ENCODE data around the gene GPR183. TPM values are rescaled to one million over a fixed set of nuclear protein-coding genes. Genes with fewer than 3 reads are reported as not detected.

GPR183 gene
- total RNA-seq, 1 experiment from 2014 or later: 0.30 TPM

DNA sequence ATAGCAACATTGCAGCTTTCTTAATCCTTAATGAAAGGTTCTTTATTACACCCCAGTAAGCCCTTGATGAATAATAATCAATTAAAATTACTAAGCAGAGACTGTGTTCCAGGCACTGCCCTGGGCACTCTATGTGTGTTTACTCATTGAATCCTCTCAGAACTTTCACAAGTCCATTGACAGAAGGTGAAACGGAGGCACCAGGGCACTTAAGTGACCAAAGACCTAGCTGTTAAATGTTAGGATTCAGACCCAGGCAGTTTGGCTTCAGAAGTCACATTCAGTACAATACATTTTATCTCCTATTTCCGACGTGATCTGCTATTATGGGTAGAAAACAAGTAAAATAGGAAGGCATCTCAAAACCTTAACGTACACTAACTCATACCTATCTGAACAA lies 2.7 kb downstream of the GPR183 start:
- ChIA-PET POLR2A (no interaction called here), CTCF (no interaction called here), RAD21 (ENCODE audit: low non-redundant PET in 1 of 2, low total read pairs in 2 of 2, uncharacterized antibody in 2 of 2, unreplicated experiment in 2 of 2) (no interaction called here)
- no peak for TF ChIP-seq CBX3 (IDR thresholded peaks at IDR 0.05; ENCODE audit: low read depth)
- no peak for TF ChIP-seq ZFX (IDR thresholded peaks at IDR 0.05)
- TF ChIP-seq ZNF274 (IDR thresholded peaks at IDR 0.05; ENCODE audit: low read depth, low read length): no peak
- TF ChIP-seq, protein P1, sequence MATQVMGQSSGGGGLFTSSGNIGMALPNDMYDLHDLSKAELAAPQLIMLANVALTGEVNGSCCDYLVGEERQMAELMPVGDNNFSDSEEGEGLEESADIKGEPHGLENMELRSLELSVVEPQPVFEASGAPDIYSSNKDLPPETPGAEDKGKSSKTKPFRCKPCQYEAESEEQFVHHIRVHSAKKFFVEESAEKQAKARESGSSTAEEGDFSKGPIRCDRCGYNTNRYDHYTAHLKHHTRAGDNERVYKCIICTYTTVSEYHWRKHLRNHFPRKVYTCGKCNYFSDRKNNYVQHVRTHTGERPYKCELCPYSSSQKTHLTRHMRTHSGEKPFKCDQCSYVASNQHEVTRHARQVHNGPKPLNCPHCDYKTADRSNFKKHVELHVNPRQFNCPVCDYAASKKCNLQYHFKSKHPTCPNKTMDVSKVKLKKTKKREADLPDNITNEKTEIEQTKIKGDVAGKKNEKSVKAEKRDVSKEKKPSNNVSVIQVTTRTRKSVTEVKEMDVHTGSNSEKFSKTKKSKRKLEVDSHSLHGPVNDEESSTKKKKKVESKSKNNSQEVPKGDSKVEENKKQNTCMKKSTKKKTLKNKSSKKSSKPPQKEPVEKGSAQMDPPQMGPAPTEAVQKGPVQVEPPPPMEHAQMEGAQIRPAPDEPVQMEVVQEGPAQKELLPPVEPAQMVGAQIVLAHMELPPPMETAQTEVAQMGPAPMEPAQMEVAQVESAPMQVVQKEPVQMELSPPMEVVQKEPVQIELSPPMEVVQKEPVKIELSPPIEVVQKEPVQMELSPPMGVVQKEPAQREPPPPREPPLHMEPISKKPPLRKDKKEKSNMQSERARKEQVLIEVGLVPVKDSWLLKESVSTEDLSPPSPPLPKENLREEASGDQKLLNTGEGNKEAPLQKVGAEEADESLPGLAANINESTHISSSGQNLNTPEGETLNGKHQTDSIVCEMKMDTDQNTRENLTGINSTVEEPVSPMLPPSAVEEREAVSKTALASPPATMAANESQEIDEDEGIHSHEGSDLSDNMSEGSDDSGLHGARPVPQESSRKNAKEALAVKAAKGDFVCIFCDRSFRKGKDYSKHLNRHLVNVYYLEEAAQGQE (IDR thresholded peaks at IDR 0.05; ENCODE audit: low read depth): no peak
- TF ChIP-seq RAD21 (IDR thresholded peaks at IDR 0.05; ENCODE audit: low read depth): no peak
- TF ChIP-seq SRF (IDR thresholded peaks at IDR 0.05; ENCODE audit: low read depth): no peak
- TF ChIP-seq SP1 (IDR thresholded peaks at IDR 0.05; ENCODE audit: low read depth): no peak
- no peak for TF ChIP-seq CEBPB (IDR thresholded peaks at IDR 0.05; ENCODE audit: low read depth)
- TF ChIP-seq, protein P2, sequence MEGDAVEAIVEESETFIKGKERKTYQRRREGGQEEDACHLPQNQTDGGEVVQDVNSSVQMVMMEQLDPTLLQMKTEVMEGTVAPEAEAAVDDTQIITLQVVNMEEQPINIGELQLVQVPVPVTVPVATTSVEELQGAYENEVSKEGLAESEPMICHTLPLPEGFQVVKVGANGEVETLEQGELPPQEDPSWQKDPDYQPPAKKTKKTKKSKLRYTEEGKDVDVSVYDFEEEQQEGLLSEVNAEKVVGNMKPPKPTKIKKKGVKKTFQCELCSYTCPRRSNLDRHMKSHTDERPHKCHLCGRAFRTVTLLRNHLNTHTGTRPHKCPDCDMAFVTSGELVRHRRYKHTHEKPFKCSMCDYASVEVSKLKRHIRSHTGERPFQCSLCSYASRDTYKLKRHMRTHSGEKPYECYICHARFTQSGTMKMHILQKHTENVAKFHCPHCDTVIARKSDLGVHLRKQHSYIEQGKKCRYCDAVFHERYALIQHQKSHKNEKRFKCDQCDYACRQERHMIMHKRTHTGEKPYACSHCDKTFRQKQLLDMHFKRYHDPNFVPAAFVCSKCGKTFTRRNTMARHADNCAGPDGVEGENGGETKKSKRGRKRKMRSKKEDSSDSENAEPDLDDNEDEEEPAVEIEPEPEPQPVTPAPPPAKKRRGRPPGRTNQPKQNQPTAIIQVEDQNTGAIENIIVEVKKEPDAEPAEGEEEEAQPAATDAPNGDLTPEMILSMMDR (IDR thresholded peaks at IDR 0.05 in 2 of 3, conservative IDR thresholded peaks at IDR 0.05 in 1 of 3; ENCODE audit: borderline replicate concordance in 1 of 3, insufficient read depth in 1 of 3, low read depth in 2 of 3, low read length in 2 of 3): no peak
- TF ChIP-seq EGR1 (IDR thresholded peaks at IDR 0.05; ENCODE audit: low read depth): no peak
- TF ChIP-seq SIN3A (IDR thresholded peaks at IDR 0.05; ENCODE audit: low read depth): no peak
- TF ChIP-seq ELF1 (IDR thresholded peaks at IDR 0.05; ENCODE audit: borderline replicate concordance, low read depth): no peak
- TF ChIP-seq, protein P3, sequence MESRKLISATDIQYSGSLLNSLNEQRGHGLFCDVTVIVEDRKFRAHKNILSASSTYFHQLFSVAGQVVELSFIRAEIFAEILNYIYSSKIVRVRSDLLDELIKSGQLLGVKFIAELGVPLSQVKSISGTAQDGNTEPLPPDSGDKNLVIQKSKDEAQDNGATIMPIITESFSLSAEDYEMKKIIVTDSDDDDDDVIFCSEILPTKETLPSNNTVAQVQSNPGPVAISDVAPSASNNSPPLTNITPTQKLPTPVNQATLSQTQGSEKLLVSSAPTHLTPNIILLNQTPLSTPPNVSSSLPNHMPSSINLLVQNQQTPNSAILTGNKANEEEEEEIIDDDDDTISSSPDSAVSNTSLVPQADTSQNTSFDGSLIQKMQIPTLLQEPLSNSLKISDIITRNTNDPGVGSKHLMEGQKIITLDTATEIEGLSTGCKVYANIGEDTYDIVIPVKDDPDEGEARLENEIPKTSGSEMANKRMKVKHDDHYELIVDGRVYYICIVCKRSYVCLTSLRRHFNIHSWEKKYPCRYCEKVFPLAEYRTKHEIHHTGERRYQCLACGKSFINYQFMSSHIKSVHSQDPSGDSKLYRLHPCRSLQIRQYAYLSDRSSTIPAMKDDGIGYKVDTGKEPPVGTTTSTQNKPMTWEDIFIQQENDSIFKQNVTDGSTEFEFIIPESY (IDR thresholded peaks at IDR 0.05; ENCODE audit: extremely low read depth, insufficient replicate concordance, low read length): no peak
- TF ChIP-seq EZH2 (IDR thresholded peaks at IDR 0.05): no peak
- no peak for TF ChIP-seq EZH2phosphoT487 (IDR thresholded peaks at IDR 0.05; ENCODE audit: borderline replicate concordance)
- no peak for TF ChIP-seq JUND (IDR thresholded peaks at IDR 0.05)
- BruUV-seq (replicated peaks): no TSS peak
- intact Hi-C loops (cut with micrococcal nuclease): no loop called here
- Histone ChIP-seq H3K27me3 (ENCODE audit: insufficient read depth, low read length) (no peaks in the 10 kb centered on the region), H3K4me1 (ENCODE audit: control insufficient read depth in 1 of 2, insufficient read depth in 2 of 2, low read length in 2 of 2) (peaks cover 22 to 45% of the 10 kb centered on the region in 2 experiments), H3K79me2 (ENCODE audit: insufficient read depth, low read length) (peaks cover 7% of the 10 kb centered on the region; the same call in 1 of the 2 replicates), H3K36me3 (ENCODE audit: control insufficient read depth in 1 of 2, insufficient read depth in 2 of 2, low read length in 2 of 2) (0 out of 4 replicates have a peak, but pooled peaks cover 0 to 6% of the 10 kb centered on the region in 2 experiments), H3K4me3 (replicated peaks in 1 of 2; ENCODE audit: low read depth in 1 of 2, low read length in 2 of 2) (no peak overlapping the region), H3K9ac (ENCODE audit: low read length) (no peak overlapping the region), H4K20me1 (ENCODE audit: insufficient read depth) (no peaks in the 10 kb centered on the region), H3K9me2 (ENCODE audit: insufficient read depth) (no peaks in the 10 kb centered on the region), H3K9me3 (ENCODE audit: control insufficient read depth in 1 of 2, insufficient read depth in 1 of 2, low read depth in 1 of 2, low read length in 2 of 2) (no peaks in the 10 kb centered on the region; a peak in 1 of 4 replicates), H3K4me2 (ENCODE audit: low read length) (no peak overlapping the region), H3K27ac (ENCODE audit: low read depth, low read length) (no peak overlapping the region), H2AFZ (ENCODE audit: low read depth, low read length, poor library complexity, severe bottlenecking) (no peak overlapping the region)
- ATAC-seq (no peak), DNase-seq (ENCODE audit: low read depth, low spot score) (no peak)

All from HCT116 (cell line).